Neural cell (in vitro differentiated cells): Measurements from ENCODE around the gene F2.

Experiments used
- CTCF ChIP-seq: fragments of 450-650 bp; IDR thresholded peaks from 2 replicates; pipeline ENCODE4 v1.5.1; 2014; ENCODE audit warnings: antibody characterized with exemption, mild to moderate bottlenecking, moderate library complexity; ENCODE audit not compliant: poor library complexity, severe bottlenecking
- EP300 ChIP-seq: fragments of 450-650 bp; conservative IDR thresholded peaks from 2 replicates; pipeline ENCODE4 v1.6.1; 2014; ENCODE audit warnings: antibody characterized with exemption, mild to moderate bottlenecking, moderate library complexity; ENCODE audit not compliant: poor library complexity, severe bottlenecking
- EZH2 ChIP-seq: fragments of 200-600, 300-800 bp; shearing (Covaris generic), sonication (generic); IDR thresholded peaks from 2 replicates; pipeline ENCODE4 v1.6.1; 2014; ENCODE audit warnings: antibody characterized with exemption, low read length, borderline replicate concordance, mild to moderate bottlenecking; ENCODE audit not compliant: insufficient read depth, poor library complexity, severe bottlenecking
- MXI1 ChIP-seq: fragments of 450-650 bp; conservative IDR thresholded peaks from 2 replicates; pipeline ENCODE4 v1.6.1; 2014; ENCODE audit warnings: antibody characterized with exemption, mild to moderate bottlenecking; ENCODE audit not compliant: poor library complexity, severe bottlenecking
- REST ChIP-seq: IDR thresholded peaks from 2 replicates; pipeline ENCODE4 v1.6.1; 2012; ENCODE audit warnings: borderline replicate concordance
- SMC3 ChIP-seq: fragments of 450-650 bp; conservative IDR thresholded peaks from 2 replicates; pipeline ENCODE4 v1.6.1; 2014; ENCODE audit warnings: antibody characterized with exemption, mild to moderate bottlenecking, moderate library complexity; ENCODE audit not compliant: poor library complexity

- TF ChIP-seq SMC3 (no peak), CTCF (no peak), EP300 (no peak), EZH2 (no peak), MXI1 (no peak), REST (no peak)
Observed at GRCh38 chr11:46728659-46729040, 9.6 kb downstream of the F2 start.
